Measurements from ENCODE around the gene APCS.

APCS gene

DNA sequence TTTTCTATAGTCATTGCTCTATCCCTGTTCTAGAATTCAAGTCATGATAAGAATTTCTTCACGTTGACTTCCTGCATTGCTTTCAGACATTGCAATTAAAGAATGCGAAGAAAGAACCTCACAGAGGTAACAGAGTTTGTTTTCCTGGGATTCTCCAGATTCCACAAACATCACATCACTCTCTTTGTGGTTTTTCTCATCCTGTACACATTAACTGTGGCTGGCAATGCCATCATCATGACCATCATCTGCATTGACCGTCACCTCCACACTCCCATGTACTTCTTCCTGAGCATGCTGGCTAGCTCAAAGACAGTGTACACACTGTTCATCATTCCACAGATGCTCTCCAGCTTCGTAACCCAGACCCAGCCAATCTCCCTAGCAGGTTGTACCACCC, 10.6 kb downstream of the APCS start:
- Histone ChIP-seq H3K9me3 (ENCODE audit: control insufficient read depth, insufficient read depth, low read depth, low read length) (no peaks in the 10 kb centered on the region), H3K4me1 (ENCODE audit: control insufficient read depth, insufficient read depth, low read length) (no peaks in the 10 kb centered on the region), H3K27ac (ENCODE audit: extremely low read depth, low read depth, low read length) (no peak overlapping the region), H3K4me3 (ENCODE audit: low read depth, low read length) (no peak overlapping the region), H3K36me3 (ENCODE audit: control insufficient read depth in 2 of 2, insufficient read depth in 1 of 2, low read length in 2 of 2) (no peaks in the 10 kb centered on the region)
- CTCF ChIA-PET = interaction anchor here (1.0 kb wide), 1 partner anchor 293 kb away, joined by 3 read pairs; no protein-coding TSS in a partner anchor
- POLR2A ChIA-PET = no interaction called here
- TF ChIP-seq ZNF362 (tag by site-specific recombination; IDR thresholded peaks at IDR 0.05) = no peak
- no peak for TF ChIP-seq MEIS1 (CRISPR knock-in tag; IDR thresholded peaks at IDR 0.05; ENCODE audit: borderline replicate concordance)
- TF ChIP-seq ZNF155 (tag by site-specific recombination; IDR thresholded peaks at IDR 0.05) = no peak
- TF ChIP-seq INSM2 (tag by site-specific recombination; IDR thresholded peaks at IDR 0.05) = no peak
- TF ChIP-seq HOXD13 (CRISPR knock-in tag; IDR thresholded peaks at IDR 0.05; ENCODE audit: borderline replicate concordance) = no peak
- TF ChIP-seq ZNF621 (tag by site-specific recombination; IDR thresholded peaks at IDR 0.05) = no peak
- TF ChIP-seq ZNF677 (tag by site-specific recombination; IDR thresholded peaks at IDR 0.05) = no peak
- TF ChIP-seq PRDM1 (tag by site-specific recombination; IDR thresholded peaks at IDR 0.05) = no peak
- TF ChIP-seq, protein P1, sequence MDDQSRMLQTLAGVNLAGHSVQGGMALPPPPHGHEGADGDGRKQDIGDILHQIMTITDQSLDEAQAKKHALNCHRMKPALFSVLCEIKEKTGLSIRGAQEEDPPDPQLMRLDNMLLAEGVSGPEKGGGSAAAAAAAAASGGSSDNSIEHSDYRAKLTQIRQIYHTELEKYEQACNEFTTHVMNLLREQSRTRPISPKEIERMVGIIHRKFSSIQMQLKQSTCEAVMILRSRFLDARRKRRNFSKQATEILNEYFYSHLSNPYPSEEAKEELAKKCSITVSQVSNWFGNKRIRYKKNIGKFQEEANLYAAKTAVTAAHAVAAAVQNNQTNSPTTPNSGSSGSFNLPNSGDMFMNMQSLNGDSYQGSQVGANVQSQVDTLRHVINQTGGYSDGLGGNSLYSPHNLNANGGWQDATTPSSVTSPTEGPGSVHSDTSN (CRISPR knock-in tag; IDR thresholded peaks at IDR 0.05) = no peak
- no peak for TF ChIP-seq ZNF366 (tag by site-specific recombination; conservative IDR thresholded peaks at IDR 0.05)
- no peak for TF ChIP-seq ZNF580 (tag by site-specific recombination; IDR thresholded peaks at IDR 0.05)
- no peak for TF ChIP-seq ZNF341 (tag by site-specific recombination; IDR thresholded peaks at IDR 0.05; ENCODE audit: low read depth)
- no peak for TF ChIP-seq ZXDB (tag by site-specific recombination; IDR thresholded peaks at IDR 0.05)
- TF ChIP-seq, protein P2, sequence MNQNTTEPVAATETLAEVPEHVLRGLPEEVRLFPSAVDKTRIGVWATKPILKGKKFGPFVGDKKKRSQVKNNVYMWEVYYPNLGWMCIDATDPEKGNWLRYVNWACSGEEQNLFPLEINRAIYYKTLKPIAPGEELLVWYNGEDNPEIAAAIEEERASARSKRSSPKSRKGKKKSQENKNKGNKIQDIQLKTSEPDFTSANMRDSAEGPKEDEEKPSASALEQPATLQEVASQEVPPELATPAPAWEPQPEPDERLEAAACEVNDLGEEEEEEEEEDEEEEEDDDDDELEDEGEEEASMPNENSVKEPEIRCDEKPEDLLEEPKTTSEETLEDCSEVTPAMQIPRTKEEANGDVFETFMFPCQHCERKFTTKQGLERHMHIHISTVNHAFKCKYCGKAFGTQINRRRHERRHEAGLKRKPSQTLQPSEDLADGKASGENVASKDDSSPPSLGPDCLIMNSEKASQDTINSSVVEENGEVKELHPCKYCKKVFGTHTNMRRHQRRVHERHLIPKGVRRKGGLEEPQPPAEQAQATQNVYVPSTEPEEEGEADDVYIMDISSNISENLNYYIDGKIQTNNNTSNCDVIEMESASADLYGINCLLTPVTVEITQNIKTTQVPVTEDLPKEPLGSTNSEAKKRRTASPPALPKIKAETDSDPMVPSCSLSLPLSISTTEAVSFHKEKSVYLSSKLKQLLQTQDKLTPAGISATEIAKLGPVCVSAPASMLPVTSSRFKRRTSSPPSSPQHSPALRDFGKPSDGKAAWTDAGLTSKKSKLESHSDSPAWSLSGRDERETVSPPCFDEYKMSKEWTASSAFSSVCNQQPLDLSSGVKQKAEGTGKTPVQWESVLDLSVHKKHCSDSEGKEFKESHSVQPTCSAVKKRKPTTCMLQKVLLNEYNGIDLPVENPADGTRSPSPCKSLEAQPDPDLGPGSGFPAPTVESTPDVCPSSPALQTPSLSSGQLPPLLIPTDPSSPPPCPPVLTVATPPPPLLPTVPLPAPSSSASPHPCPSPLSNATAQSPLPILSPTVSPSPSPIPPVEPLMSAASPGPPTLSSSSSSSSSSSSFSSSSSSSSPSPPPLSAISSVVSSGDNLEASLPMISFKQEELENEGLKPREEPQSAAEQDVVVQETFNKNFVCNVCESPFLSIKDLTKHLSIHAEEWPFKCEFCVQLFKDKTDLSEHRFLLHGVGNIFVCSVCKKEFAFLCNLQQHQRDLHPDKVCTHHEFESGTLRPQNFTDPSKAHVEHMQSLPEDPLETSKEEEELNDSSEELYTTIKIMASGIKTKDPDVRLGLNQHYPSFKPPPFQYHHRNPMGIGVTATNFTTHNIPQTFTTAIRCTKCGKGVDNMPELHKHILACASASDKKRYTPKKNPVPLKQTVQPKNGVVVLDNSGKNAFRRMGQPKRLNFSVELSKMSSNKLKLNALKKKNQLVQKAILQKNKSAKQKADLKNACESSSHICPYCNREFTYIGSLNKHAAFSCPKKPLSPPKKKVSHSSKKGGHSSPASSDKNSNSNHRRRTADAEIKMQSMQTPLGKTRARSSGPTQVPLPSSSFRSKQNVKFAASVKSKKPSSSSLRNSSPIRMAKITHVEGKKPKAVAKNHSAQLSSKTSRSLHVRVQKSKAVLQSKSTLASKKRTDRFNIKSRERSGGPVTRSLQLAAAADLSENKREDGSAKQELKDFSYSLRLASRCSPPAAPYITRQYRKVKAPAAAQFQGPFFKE (tag by site-specific recombination; IDR thresholded peaks at IDR 0.05; ENCODE audit: borderline replicate concordance) = no peak
- TF ChIP-seq ZNF48 (tag by site-specific recombination; IDR thresholded peaks at IDR 0.05) = no peak
- no peak for TF ChIP-seq ZNF157 (tag by site-specific recombination; IDR thresholded peaks at IDR 0.05)
- no peak for TF ChIP-seq ZSCAN18 (tag by site-specific recombination; IDR thresholded peaks at IDR 0.05)
- no peak for TF ChIP-seq FEZF1 (tag by site-specific recombination; IDR thresholded peaks at IDR 0.05)
- TF ChIP-seq ZNF23 (tag by site-specific recombination; IDR thresholded peaks at IDR 0.05; ENCODE audit: borderline replicate concordance) = no peak
- TF ChIP-seq, protein P3, sequence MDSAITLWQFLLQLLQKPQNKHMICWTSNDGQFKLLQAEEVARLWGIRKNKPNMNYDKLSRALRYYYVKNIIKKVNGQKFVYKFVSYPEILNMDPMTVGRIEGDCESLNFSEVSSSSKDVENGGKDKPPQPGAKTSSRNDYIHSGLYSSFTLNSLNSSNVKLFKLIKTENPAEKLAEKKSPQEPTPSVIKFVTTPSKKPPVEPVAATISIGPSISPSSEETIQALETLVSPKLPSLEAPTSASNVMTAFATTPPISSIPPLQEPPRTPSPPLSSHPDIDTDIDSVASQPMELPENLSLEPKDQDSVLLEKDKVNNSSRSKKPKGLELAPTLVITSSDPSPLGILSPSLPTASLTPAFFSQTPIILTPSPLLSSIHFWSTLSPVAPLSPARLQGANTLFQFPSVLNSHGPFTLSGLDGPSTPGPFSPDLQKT (IDR thresholded peaks at IDR 0.05; ENCODE audit: borderline replicate concordance, low read depth, low read length) = no peak

Measured in HEK293 (cell line).